ENCODE data around the gene PFDN4.

DNA sequence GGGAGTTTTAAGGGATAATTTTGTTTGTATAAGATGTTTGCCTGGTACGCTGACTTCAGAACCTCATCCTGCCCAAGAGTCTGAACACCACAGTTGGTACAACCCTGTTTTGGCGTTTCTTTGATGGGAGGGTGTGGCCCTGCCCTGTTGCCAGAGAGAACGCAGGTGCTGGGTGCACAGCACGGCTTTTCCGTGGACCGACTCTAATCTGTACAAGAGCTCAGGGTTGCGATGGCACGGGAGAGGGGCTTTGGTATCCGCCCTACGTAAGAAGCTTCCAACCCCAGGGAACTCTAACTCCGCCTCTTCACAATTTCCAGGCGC, 35.4 kb upstream of the PFDN4 start:
- TF ChIP-seq EZH2phosphoT487 (IDR thresholded peaks at IDR 0.05; ENCODE audit: insufficient read depth, low read depth) (no peak), EZH2 (IDR thresholded peaks at IDR 0.05; ENCODE audit: insufficient read depth, poor library complexity, severe bottlenecking) (no peak)

All from GM23248 (cell line).